Colonic mucosa (tissue), 4 donors: Measurements from ENCODE around the gene KCNE4. TPM values are rescaled to one million over a fixed set of nuclear protein-coding genes. Genes with fewer than 3 reads are reported as not detected.

ENCODE experiments used
- DNase-seq: peaks from one replicate; pipeline ENCODE4 v3.0.0-alpha.2; 2020
- H3K27ac ChIP-seq: fragments of 200-600 bp; one replicate; pipeline ENCODE4 v1.8.0; 2021
- H3K27me3 ChIP-seq: fragments of 200-600 bp; one replicate; pipeline ENCODE4 v1.8.0; 2021
- H3K36me3 ChIP-seq: fragments of 200-600 bp; one replicate; pipeline ENCODE4 v1.8.0; 2021
- H3K4me1 ChIP-seq: fragments of 200-600 bp; one replicate; pipeline ENCODE4 v1.8.0; 2021; ENCODE audit warnings: mild to moderate bottlenecking
- H3K4me3 ChIP-seq: fragments of 200-600 bp; one replicate; pipeline ENCODE4 v1.8.0; 2021
- H3K9ac ChIP-seq, 2 donors: one replicate each; pipeline ENCODE4 v1.7.0; 2013; ENCODE audit warnings: control low read depth in 2 of 2, low read depth in 2 of 2, low read length in 2 of 2
- H3K9me3 ChIP-seq: fragments of 200-600 bp; one replicate; pipeline ENCODE4 v1.8.0; 2021
- CTCF ChIP-seq: fragments of 200-600 bp; IDR thresholded peaks from one replicate; pipeline ENCODE4 v1.8.0; 2022; ENCODE audit warnings: antibody characterized with exemption, mild to moderate bottlenecking
- intact Hi-C: fragments of 100-400 bp; cut with DNase I; formaldehyde crosslinking; loops from one replicate; pipeline ENCODE4 v1.14.1; 2022
- total RNA-seq, 2 donors: library from RNA; stranded (reverse); fragmentation: NEBNext Ultra II Directional in 1 of 2; extraction: Animal tissue kit (Norgen Biotek cat#: 25700) in 1 of 2; gene quantifications; one replicate each; pipeline ENCODE4 v1.2.1, GENCODE V29; 2021
- donor health status: healthy.
- donor health status: DM: no; HTN: no; CAD: no.
- donor health status: DM: no; HTN: no; CAD: no.

KCNE4 gene
- total RNA-seq, 2 donors from 2014 or later = 0.42 to 2.1 TPM

- intact Hi-C loops = no loop called here
- TF ChIP-seq CTCF = no peak
- Histone ChIP-seq H3K9me3 (no peaks in the 10 kb centered on the region), H3K27me3 (no peaks in the 10 kb centered on the region), H3K27ac (no peak overlapping the region), H3K4me3 (no peak overlapping the region), H3K9ac (no peak overlapping the region), H3K36me3 (no peaks in the 10 kb centered on the region), H3K4me1 (no peaks in the 10 kb centered on the region)
- no peak for DNase-seq
Observed at GRCh38 chr2:223020971-223021675, 30.9 kb upstream of the KCNE4 start.

GRCh38 chr2:223026357-223027110, 25.5 kb upstream of the KCNE4 start:
- Histone ChIP-seq H3K27ac (no peak overlapping the region), H3K4me1 (peaks cover 6% of the 10 kb centered on the region), H3K9ac (no peak overlapping the region), H3K36me3 (no peaks in the 10 kb centered on the region), H3K9me3 (no peaks in the 10 kb centered on the region), H3K27me3 (no peaks in the 10 kb centered on the region), H3K4me3 (no peak overlapping the region)
- intact Hi-C loops = no loop called here
- no peak for DNase-seq
- TF ChIP-seq CTCF = no peak

- Histone ChIP-seq H3K36me3 (no peaks in the 10 kb centered on the region), H3K4me1 (peaks cover 6% of the 10 kb centered on the region), H3K9ac (no peak overlapping the region), H3K27ac (no peak overlapping the region), H3K9me3 (no peaks in the 10 kb centered on the region), H3K4me3 (no peak overlapping the region), H3K27me3 (no peaks in the 10 kb centered on the region)
- no peak for TF ChIP-seq CTCF
- intact Hi-C loops = no loop called here
- no peak for DNase-seq
Observed at GRCh38 chr2:223027442-223027841, 24.5 kb upstream of the KCNE4 start.

- no peak for TF ChIP-seq CTCF
Observed at GRCh38 chr2:223029287-223029686, 22.7 kb upstream of the KCNE4 start.

GRCh38 chr2:223032187-223033142, 19.5 kb upstream of the KCNE4 start:
- Histone ChIP-seq H3K4me3 (no peak overlapping the region), H3K27me3 (no peaks in the 10 kb centered on the region), H3K9ac (no peak overlapping the region), H3K9me3 (no peaks in the 10 kb centered on the region), H3K4me1 (peaks cover 6% of the 10 kb centered on the region), H3K36me3 (no peaks in the 10 kb centered on the region), H3K27ac (no peak overlapping the region)
- intact Hi-C loops = no loop called here
- DNase-seq = no peak
- no peak for TF ChIP-seq CTCF

More at GRCh38 chr2:223029287-223029686, 22.7 kb upstream of the KCNE4 start:
- Histone ChIP-seq H3K4me1 (peaks cover 6% of the 10 kb centered on the region), H3K9ac (no peak overlapping the region), H3K4me3 (no peak overlapping the region), H3K27me3 (no peaks in the 10 kb centered on the region), H3K9me3 (no peaks in the 10 kb centered on the region), H3K27ac (no peak overlapping the region), H3K36me3 (no peaks in the 10 kb centered on the region)
- intact Hi-C loops = no loop called here
- no peak for DNase-seq
